Sigmoid colon (tissue), 3 donors: Measurements from ENCODE around the gene LTF.

Experiments used
- CTCF ChIP-seq, 4 experiments: fragments of 450-650 bp in 3 of 4; fragments of 200-600 bp in 1 of 4; IDR thresholded peaks; one replicate each; pipeline ENCODE4 v1.5.1; 2016 to 2019; ENCODE audit warnings: antibody characterized with exemption in 4 of 4, mild to moderate bottlenecking in 3 of 4, moderate library complexity in 2 of 4
- POLR2A ChIP-seq, 2 donors: fragments of 450-650 bp; IDR thresholded peaks; one replicate each; pipeline ENCODE4 v1.6.1; 2016; ENCODE audit warnings: antibody characterized with exemption in 2 of 2, mild to moderate bottlenecking in 2 of 2, moderate library complexity in 2 of 2

GRCh38 chr3:46401579-46401978 lies 63.1 kb downstream of the LTF start:
- TF ChIP-seq POLR2A (IDR thresholded peaks at IDR 0.05), result no peak
- TF ChIP-seq CTCF (IDR thresholded peaks at IDR 0.05), result no peak
